Measurements from ENCODE around the gene UBE2D2. TPM values are rescaled to one million over a fixed set of nuclear protein-coding genes. Genes with fewer than 3 reads are reported as not detected.
"Not testable (repeated sequence)": the region's sequence is repeated elsewhere in the genome, so short reads cannot be mapped to it uniquely, and the experiment has no call there.

UBE2D2 gene
- 110 to 129 TPM (median 117 TPM) in 3 replicates for total RNA-seq
- long read RNA-seq, transcript UBE2D2-202 (7 exons, 2,702 nt), result major isoform, 106 of 121 reads
- long read RNA-seq, partial matches to known transcripts, result 0 of 121 reads
- long read RNA-seq, other reads (novel, unspliced or antisense), result 15 of 121 reads

DNA sequence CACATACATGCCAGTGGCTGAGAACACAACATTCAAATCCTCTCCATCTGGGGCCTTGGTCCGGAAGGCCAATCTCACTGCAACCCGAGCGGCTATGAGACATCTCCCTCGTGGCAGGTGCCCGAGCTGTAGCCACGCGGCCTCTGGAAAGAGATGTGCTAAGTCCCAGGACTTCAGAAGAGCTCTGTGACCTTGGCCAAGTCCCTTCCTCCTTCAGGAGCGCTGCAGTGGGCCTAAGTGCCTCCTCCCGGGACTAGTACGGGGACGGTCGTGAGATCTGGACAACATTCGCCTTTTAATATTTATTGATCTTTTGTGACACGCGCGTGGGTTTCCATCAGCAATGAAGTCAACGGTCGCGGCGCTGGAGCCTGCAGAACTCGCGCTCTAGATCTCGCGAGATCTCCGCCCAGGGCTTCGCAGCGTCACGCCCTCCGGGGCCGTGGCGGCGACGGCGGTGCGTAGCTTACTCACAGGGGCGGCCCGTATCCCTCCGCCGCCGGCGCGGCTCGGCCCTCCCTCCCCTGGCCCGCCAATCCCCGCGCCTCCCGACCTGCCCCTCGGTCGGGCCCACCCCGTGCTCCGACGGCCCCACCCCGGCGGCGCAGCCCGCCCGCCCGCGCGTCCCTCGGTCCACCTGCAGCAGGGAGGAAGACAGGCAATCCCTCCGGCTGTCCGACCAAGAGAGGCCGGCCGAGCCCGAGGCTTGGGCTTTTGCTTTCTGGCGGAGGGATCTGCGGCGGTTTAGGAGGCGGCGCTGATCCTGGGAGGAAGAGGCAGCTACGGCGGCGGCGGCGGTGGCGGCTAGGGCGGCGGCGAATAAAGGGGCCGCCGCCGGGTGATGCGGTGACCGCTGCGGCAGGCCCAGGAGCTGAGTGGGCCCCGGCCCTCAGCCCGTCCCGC is at the start of gene UBE2D2:
TSS of gene UBE2D2 (plus strand) at position 588 of the 903 bp plus-strand sequence. CDS start 453 bp downstream, outside the sequence.
- Mint-ChIP-seq H3K27me3 (ENCODE audit: low read depth) (no peaks in the 10 kb centered on the region), H3K36me3 (ENCODE audit: low read depth) (no peaks in the 10 kb centered on the region), H3K4me1 (ENCODE audit: low read depth) (peaks cover 43% of the 10 kb centered on the region), H3K4me3 (ENCODE audit: unreplicated experiment) (peak within 1 kb of the TSS; percentile 87), H3K9me3 (ENCODE audit: low read depth) (no peaks in the 10 kb centered on the region), H3K27ac (ENCODE audit: unreplicated experiment) (peak within 1 kb of the TSS; percentile 95)
- TF ChIP-seq, protein P1, sequence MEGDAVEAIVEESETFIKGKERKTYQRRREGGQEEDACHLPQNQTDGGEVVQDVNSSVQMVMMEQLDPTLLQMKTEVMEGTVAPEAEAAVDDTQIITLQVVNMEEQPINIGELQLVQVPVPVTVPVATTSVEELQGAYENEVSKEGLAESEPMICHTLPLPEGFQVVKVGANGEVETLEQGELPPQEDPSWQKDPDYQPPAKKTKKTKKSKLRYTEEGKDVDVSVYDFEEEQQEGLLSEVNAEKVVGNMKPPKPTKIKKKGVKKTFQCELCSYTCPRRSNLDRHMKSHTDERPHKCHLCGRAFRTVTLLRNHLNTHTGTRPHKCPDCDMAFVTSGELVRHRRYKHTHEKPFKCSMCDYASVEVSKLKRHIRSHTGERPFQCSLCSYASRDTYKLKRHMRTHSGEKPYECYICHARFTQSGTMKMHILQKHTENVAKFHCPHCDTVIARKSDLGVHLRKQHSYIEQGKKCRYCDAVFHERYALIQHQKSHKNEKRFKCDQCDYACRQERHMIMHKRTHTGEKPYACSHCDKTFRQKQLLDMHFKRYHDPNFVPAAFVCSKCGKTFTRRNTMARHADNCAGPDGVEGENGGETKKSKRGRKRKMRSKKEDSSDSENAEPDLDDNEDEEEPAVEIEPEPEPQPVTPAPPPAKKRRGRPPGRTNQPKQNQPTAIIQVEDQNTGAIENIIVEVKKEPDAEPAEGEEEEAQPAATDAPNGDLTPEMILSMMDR (IDR thresholded peaks at IDR 0.05), result peak; percentile 1
- DNase-seq (ENCODE audit: low spot score), result peak; percentile 99

DNA sequence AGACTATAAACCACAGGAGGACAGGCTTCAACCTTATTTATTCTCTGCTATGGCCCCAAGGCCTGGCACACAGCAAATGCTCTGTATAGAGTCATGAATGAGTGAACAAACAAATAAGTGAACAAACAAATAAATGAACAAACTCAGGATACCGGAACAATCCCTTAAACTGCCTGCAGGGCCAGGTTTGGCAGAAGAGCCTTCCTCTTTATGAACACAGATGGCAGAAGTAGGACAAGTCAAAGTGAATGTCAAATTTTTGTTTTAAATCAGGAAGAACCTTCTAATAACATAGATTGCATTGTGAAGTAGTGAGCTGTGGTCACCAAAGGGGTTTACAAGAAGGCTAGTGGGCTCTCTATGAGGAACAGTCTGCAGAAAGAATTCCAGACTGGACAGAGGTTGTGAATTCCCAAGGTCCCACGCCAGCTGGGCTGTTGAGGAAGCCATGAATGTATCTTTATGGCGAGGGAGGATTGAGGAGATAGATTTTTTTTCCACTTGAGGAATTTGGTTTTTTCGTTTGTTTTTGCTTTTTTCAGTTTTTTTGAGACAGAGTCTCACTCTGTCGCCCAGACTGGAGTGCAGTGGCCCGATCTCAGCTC is 48.3 kb upstream of the UBE2D2 start:
- Mint-ChIP-seq H3K4me3 (ENCODE audit: unreplicated experiment) (no peak overlapping the region), H3K36me3 (ENCODE audit: low read depth) (no peaks in the 10 kb centered on the region), H3K27me3 (ENCODE audit: low read depth) (no peaks in the 10 kb centered on the region), H3K4me1 (ENCODE audit: low read depth) (peaks cover 5% of the 10 kb centered on the region), H3K27ac (ENCODE audit: unreplicated experiment) (no peak overlapping the region), H3K9me3 (ENCODE audit: low read depth) (no peaks in the 10 kb centered on the region)
- TF ChIP-seq, protein P1 (IDR thresholded peaks at IDR 0.05), result no peak
- DNase-seq (ENCODE audit: low spot score), result no peak

DNA sequence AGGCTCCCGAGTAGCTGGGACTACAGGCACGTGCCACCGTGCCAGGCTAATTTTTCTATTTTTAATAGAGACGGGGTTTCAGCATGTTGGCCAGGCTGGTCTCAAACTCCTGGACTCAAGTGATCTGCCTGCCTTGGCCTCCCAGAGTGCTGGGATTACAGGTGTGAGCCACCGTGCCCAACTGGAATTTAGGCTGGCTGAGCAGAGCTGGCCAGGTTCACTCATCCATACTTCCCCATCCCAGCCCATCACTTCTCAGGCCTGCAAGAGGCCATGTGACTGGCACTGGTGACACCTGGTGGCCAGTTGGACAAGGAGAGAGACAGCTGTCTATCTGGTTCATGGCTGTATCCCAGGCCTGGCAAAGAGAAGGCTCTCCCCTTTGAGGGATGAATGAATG is 47.7 kb upstream of the UBE2D2 start:
- not testable (repeated sequence) for H3K9me3 Mint-ChIP-seq (ENCODE audit: low read depth); H3K4me3 Mint-ChIP-seq (ENCODE audit: unreplicated experiment); H3K36me3 Mint-ChIP-seq (ENCODE audit: low read depth); H3K27me3 Mint-ChIP-seq (ENCODE audit: low read depth); H3K4me1 Mint-ChIP-seq (ENCODE audit: low read depth); H3K27ac Mint-ChIP-seq (ENCODE audit: unreplicated experiment); DNase-seq (ENCODE audit: low spot score)
- TF ChIP-seq, protein P1 (IDR thresholded peaks at IDR 0.05), result peak; percentile 88

DNA sequence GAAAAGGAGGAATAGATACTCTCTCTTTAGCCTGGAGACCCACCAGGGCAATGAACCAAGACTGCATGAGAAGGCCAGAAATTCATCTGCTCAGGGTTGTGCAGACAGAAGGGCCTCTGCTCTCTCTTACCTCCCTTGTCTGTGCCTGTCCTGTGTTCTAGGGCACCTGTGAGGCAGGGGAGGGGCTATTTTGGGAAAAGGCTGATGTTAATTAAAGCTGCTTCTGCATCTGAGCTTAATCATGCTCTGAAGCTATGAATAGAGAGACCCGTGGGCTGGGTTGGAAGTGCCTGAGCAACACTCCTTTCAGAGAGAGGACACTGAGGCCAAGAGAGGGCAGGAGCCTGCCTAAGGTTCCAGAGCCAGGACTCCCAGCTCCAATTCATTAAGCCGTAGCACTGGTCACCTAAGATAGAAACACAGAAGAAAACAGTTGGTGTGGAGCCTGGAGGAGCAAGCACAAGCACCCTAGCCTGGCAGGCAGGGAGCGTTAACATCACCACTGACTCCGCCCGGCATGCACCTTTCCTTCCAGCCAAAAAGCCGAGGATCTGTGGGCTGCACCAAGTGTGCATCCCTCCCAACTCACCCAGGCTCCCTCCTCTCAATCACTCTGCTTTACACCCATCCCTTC is 47.2 kb upstream of the UBE2D2 start:
- H3K4me1 Mint-ChIP-seq (ENCODE audit: low read depth), result peaks cover 15% of the 10 kb centered on the region
- H3K4me3 Mint-ChIP-seq (ENCODE audit: unreplicated experiment), result no peak overlapping the region
- DNase-seq (ENCODE audit: low spot score), result no peak
- H3K27me3 Mint-ChIP-seq (ENCODE audit: low read depth), result no peaks in the 10 kb centered on the region
- TF ChIP-seq, protein P1 (IDR thresholded peaks at IDR 0.05), result peak; percentile 44
- H3K9me3 Mint-ChIP-seq (ENCODE audit: low read depth), result no peaks in the 10 kb centered on the region
- no peaks in the 10 kb centered on the region for H3K36me3 Mint-ChIP-seq (ENCODE audit: low read depth)
- H3K27ac Mint-ChIP-seq (ENCODE audit: unreplicated experiment), result no peak overlapping the region

DNA sequence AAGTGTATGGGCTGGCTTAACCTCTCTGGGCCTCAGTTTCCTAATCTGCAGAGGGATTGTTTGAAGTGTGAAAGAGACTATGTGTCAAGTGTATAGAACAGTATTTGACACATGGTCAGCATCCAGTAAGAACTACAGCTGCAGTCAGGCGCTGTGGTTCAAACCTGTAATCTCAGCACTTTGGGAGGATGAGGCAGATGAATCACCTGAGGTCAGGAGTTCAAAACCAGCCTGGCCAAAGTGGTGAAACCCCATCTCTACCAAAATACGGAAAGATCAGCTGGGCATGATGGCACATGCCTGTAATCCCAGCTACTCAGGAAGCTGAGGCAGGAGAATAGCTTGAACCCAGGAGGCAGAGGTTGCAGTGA is 46.7 kb upstream of the UBE2D2 start:
- no peaks in the 10 kb centered on the region for H3K36me3 Mint-ChIP-seq (ENCODE audit: low read depth)
- H3K27ac Mint-ChIP-seq (ENCODE audit: unreplicated experiment), result no peak overlapping the region
- no peak overlapping the region for H3K4me3 Mint-ChIP-seq (ENCODE audit: unreplicated experiment)
- H3K4me1 Mint-ChIP-seq (ENCODE audit: low read depth), result peaks cover 16% of the 10 kb centered on the region
- no peaks in the 10 kb centered on the region for H3K9me3 Mint-ChIP-seq (ENCODE audit: low read depth)
- DNase-seq (ENCODE audit: low spot score), result no peak
- H3K27me3 Mint-ChIP-seq (ENCODE audit: low read depth), result no peaks in the 10 kb centered on the region
- TF ChIP-seq, protein P1 (IDR thresholded peaks at IDR 0.05), result no peak
